Liver (tissue), 3 donors: Measurements from ENCODE around the gene LIPE.

Source experiments
- CTCF ChIP-seq: fragments of 150-350 bp; IDR thresholded peaks from 2 replicates; pipeline ENCODE4 v1.5.1; 2017; ENCODE audit warnings: improper control_type of control experiment, low read depth, low read length; ENCODE audit not compliant: missing input control
- TAF1 ChIP-seq: conservative IDR thresholded peaks from 2 replicates; pipeline ENCODE4 v1.6.1; 2016; ENCODE audit warnings: antibody characterized with exemption, mild to moderate bottlenecking
- YY1 ChIP-seq: IDR thresholded peaks from 2 replicates; pipeline ENCODE4 v1.6.1; 2016; ENCODE audit warnings: antibody characterized with exemption, mild to moderate bottlenecking
- donor health status: healthy.
- donor health status: healthy.

GRCh38 chr19:42468273-42468796 lies 41.1 kb upstream of the LIPE start:
- no peak for TF ChIP-seq CTCF
- no peak for TF ChIP-seq TAF1
- no peak for TF ChIP-seq YY1
